Anterior cingulate cortex (tissue), 58 donors: ENCODE data around the gene BHLHE40.

Experiments
- DNase-seq, 58 donors: peaks; one replicate each; lab custom pipeline; 2025; lab: John Stamatoyannopoulos, UW

Gene BHLHE40

DNA sequence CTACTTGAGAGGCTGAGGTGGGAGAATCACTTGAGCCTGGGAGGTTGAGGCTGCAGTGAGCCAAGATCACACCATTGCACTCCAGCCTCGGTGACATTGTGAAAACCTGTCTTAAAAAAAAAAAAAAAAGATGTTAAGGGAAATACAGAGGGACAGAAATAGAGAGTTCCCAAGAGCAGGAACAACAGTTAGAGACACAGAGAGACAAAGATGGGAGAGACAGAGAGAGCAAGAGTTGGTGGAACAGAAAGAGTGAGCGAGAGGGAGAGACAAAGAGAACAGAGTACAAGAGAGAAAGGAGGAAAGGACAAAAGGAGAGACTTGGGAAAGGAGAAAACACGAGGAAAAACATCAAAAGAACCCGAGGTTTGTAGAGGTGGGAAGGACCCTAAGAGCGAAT is 35.8 kb downstream of the BHLHE40 start:
- no peak for DNase-seq

DNA sequence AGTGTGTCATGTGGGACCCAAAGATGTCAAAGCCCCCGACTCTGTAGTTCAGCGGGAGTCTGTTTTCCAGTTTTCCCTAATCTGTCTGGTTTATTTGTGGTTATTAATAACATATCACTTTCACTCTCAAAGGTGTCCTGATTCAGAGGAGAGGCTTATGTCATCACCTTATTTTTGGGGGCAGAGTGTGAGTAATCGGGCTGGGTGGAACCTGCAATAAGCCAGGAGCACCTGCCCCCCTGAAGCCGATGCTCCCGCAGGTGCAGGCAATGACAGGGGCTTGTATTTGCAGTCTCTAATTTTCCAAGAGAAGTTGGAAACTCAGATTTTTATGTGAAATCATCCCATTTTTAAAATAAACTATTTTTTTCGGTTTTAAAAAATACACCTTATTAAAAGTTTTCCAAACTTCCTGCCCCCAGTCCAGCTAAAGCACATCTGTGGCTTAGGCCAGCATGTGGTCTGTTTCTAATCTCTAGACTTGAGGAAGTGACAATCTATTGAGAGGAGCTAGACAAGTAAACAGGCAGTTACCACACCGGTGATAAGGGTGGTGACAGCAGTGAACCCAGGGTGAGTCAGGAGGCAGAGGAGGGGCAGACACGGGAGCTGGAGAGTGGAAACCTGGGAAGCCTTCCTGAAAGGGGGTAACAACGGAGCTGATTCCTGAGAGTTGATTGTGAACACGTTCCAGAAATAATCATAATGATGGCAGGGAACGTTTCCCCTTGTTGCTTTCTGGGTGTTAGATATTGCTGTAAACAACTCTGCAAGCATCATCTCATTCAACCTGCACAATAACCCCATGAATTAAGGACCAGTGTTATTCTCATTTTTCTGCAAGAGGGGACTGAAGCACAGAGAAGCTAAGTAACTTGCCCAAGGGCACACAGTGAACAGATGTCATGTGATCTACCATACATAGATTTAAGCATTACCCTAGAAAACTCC is 37.2 kb downstream of the BHLHE40 start:
- no peak for DNase-seq

DNA sequence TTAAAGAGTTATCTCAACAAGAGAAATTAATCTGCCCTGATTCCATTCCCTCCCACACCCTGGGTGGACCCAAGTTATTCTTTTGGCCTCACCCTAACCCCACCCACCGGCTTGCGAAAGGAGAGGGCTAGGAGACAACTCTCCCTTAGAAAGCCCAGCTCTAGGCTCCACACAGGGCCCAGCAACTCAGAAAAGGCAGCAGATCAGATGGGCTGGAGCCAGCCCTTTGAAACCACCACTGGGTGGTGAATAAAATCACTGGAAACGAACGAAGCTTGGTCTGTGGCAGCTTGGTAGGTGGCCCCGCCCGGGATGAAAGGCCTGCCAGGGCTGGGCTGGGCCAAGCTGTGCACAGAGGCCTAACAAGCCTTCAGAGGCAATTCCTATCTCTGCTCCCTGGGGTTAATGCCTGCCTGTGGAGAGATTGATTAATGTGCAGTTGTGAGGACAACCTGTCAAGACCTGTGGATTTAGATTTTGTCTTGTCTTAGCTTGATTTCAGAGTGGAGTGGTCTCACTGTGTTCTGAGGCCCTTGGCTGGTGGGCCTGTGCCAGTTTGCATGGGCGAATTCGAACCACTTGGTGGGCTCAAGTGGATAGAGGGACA is 38.8 kb downstream of the BHLHE40 start:
- peak in 12 of 58 donors; percentile 3 to 20 (median 12) for DNase-seq

DNA sequence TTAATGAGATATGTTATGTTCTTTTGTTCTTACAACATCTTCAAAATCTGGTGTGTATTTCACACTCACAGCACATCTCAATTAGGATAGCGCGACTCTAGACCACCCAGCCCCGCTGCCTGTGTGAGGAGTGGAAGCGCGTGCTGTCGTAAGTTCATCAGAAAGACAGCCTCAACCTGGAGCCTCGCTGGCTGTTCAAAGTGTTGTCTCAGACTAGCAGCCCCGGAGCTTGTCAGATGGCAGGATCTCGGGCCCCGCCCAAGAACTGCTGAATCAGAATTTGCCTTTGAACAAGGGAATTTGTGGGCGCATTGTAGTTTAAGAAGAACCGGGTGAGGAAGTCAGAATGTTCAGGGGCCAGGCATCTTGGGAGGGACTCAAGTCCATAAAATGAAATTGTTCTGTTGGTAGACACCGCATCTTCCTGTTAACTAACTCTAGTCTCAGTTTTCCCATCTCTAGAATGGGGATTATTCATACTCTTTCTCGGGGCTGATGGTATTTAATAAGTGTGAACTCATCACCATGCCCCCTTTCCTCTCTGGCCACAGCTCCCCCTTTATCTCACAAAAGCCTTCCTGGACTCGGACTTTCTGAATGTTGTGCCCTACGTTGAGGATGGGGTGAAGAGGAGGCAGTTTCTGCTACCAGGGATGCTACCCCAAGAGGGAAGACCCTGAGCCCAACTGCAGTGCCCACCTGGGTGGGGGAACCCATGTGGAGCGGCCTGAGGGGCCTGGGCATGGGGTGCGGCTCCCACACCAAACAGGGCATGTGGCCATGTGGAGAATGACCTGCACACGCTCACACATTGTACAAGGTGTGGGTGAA is 40.4 kb downstream of the BHLHE40 start:
- DNase-seq: peak in 1 of 58 donors; percentile 29

DNA sequence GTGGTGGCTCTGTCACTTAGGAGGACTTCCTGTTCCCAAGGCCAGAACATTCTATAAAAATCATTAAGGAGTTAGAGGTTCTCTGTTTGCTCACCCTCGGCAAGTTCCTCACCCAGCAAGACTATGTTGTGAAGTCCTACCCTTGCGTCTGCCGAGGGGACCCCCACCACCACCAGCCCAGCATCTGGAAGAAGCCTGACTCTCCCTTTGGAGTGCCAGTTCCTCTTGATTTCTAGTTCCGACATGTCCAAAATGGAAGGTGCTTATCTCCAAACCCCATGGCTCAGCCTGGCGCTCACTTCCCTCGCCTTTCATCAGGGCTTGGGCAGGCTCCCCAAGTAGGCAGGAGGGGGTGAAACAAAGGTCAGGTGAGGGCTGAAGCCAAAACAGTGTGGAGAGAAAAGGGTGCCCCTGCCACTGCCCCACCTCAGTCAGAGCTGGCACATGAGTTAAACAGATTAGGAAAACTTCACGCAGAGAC is 41.0 kb downstream of the BHLHE40 start:
- DNase-seq: no peak

DNA sequence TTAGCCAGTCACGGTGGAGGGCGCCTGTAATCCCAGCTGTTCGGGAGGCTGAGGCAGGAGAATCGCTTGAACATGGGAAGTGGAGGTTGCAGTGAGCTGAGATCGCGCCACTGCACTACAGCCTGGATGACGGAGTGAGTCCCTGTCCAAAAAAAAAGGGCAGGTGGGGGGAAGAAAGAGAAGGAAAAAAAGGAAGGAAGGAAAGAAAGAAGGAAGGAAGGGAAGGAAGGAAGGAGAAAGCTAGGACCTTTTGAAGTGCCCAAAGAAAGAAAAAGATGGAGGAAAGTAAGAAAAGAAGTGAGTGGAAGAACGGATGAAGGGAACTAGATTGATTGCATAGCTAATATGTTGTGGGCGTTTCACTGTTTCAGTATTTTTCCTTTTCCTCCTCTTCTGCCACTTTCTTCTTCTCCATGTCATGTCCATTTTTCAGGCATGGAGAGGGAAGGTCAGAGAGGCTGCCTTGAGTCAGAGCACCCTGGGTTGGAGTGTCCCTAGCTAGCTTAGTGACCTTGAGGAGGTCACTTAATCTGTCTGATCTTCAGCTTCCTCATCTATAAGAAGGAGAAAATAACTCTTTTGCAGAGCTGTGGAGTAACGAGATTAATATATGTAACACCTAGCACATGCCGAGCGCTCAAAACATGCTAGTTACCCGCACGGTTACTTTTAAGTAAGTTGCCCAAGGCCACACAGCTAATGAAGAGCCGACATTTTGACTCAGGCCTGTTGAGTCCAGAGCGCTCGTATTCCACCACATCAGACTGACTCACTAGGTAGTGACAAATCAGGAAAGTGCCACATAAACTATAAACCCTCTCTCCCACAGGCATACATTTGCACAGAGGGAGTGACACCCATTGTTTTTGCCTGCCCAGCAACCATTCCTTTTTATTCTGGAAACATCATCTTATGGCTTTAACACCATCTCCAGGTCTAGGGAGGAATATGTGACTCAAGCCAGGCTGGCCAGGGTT is 42.2 kb downstream of the BHLHE40 start:
- no peak for DNase-seq

DNA sequence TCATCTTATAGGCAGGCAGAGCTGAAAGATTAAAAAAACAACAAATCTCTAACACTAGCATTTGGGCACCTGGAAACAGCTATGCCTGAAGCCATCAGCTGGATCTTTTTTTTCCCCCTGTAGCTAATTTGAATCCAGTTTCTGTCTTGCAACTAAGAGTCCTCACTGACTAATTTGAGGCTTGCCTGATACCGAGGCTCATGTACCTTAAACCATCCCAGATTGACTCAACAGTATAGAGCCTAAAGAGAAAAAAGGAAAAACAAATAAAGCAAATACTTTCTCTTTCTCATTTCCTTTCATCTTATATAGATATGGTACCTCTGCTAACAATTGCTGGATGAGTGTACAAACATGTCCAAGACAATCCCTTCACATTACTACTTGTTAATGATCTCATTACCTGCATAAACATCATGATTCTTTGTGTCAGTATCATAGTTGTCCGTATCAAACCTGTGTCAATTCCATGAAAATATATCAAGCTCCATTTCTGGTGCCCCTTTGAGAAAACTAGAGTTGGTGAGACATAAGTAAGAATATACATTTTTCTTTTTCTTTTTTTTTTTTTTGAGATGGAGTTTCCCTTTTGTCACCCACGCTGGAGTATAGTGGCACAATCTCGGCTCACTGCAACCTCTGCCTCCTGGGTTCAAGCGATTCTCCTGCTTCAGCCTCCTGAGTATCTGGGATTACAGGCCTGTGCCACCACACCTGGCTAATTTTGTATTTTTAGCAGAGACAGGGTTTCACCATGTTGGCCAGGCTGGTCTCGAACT is 43.1 kb downstream of the BHLHE40 start:
- no peak for DNase-seq

DNA sequence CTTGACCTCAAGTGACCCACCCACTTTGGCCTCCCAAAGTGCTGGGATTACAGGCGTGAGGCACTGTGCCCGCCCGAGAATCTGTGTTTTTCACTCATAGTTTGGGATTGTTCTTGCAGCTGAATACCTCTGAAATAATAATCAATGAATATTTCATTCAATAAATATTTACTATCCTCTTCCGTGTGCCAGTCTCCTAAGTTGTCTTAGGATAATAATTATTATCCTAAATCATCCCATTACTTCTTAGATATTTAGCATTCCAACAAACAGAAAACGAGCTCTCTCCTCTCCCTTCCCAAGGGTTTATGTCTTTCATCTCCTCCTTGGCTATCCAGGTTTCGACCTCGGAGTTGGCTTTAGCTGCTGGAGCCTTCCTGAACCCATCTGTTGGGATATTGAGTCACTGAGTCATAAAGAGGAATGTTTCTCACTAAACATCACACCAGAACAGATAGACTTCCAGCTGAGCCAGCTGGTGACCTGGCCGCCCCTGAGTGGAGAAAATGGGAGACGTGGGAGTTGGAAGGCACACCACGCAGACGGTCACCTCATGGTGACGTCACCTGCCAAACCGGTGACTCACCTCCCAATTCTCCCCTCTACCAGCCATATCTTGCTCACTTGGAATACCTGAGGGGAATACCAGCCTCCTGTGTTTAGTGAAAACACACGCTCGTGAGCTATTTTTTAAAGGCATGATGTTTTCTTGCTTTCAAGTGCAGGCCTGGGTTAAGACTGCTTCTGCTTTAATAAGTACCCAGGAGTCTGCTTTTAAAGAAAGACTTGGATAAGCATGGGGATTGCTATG is 43.9 kb downstream of the BHLHE40 start:
- no peak for DNase-seq

DNA sequence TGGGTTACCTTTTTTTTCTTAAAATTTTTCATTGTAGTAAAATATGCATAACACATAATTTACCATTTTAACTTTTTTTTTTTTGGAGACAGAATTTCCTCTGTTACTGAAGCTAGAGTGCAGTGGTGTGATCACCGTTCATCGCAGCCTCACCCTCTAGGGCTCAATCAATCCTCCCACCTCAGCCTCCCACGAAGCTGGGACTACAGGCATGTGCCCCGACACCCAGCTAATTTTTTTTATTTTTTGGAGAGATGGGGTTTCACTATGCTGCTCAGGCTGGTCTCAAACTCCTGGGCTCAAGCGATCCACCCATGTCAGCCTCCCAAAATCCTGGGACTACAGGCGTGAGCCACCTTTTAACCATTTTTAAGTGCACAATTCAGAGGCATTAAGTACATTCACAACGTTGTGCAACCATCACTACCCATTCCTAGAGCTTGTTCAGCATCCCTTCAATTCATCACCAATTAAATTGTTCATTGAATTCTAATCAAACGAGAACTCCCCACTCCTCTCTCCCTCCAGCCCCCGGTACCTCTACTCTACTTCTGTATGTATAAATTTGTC is 44.6 kb downstream of the BHLHE40 start:
- peak in 1 of 58 donors; percentile 5 for DNase-seq

DNA sequence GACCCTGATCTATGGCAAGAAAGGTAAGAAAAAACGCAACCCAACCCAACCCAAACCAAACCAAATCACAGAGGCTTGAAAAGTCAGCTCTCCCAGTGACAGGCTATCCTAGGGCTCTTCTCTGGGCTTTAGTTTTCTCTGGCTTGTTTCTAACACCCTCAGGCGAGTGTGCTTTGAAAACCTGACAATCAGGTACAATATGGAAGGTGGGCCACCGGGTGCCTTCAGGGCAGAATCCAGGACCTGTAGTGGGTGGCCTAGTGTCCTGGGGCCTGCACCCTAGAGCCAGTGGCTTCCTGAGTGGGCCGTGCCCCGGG is 46.8 kb downstream of the BHLHE40 start:
- DNase-seq: no peak

DNA sequence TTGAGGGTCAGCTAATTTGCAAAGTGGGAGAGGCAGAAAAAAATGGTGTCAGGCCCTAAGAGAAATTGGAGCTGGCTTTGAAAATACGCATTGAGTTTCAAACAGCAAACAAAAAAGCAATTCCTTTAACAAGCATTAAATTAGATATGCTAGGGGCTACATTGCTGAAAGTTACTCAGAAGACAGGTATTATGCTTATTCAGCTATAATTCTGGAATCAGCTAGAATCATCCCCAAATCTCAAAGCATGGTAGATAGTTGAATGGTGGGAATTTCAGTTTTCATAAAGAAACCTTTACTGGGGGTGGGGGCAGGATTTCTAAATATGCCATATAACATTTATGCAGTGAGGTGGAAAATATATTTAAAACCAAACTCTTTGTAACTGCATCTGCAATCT is 50.5 kb downstream of the BHLHE40 start:
- no peak for DNase-seq

DNA sequence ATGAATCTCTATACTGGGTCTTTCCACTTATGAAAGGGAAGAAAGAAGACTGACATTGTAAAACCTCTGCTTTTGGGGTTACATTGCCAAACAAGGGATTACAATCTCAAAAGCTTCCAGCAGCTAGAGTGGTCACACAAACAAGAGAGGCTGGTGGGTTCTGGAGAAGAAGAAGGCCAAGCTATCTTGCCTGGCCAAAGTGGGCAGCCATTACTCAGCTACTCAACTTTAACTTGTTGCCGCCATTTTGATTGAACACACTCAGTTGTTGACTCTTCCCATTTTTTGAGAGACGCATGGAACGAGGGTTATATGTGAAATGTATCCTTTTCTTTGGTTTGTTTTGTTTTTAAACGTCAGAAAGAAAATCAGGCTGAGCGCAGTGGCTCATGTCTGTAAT is 50.9 kb downstream of the BHLHE40 start:
- DNase-seq: no peak

DNA sequence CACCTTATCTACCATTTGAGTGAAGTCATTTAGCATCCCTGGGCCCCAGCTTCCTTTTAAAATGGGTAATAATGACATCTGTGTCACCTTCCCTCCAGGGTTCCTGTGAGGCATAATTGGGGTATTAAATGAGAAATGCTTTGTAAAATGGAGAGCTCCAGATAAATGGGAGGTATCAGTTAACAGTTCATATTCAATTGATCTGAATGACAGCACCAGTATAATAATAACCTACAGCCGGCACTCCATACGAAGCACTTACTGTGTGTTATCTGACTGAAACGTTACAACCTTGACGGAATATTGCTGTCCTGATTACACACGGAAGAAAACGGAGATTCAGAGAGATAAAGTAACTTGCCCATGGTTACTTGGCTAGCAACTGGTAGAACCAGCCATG is 53.6 kb downstream of the BHLHE40 start:
- DNase-seq: no peak
